Trophoblast cell (in vitro differentiated cells and primary cell): ENCODE measurements around the gene GLMP.

ENCODE experiments used
- DNase-seq, 2 donors: peaks; one replicate each; pipeline ENCODE4 v3.0.0-alpha.2; 2016
- H2AFZ ChIP-seq: 2 replicates; pipeline ENCODE4 v1.6.1; 2013; ENCODE audit warnings: low read length, moderate library complexity, mild to moderate bottlenecking; ENCODE audit not compliant: insufficient read depth, poor library complexity
- H2AK5ac ChIP-seq: 2 replicates; pipeline ENCODE4 v1.6.1; 2013; ENCODE audit warnings: mild to moderate bottlenecking, low read length
- H2BK120ac ChIP-seq: 2 replicates; pipeline ENCODE4 v1.6.1; 2013; ENCODE audit warnings: low read length, mild to moderate bottlenecking, moderate library complexity; ENCODE audit not compliant: insufficient read depth, poor library complexity
- H2BK12ac ChIP-seq: 2 replicates; pipeline ENCODE4 v1.6.1; 2013; ENCODE audit warnings: mild to moderate bottlenecking, low read length, moderate library complexity
- H2BK5ac ChIP-seq: 2 replicates; pipeline ENCODE4 v1.6.1; 2013; ENCODE audit warnings: low read length, low read depth, moderate library complexity, mild to moderate bottlenecking; ENCODE audit not compliant: poor library complexity
- H3K14ac ChIP-seq: 2 replicates; pipeline ENCODE4 v1.6.1; 2013; ENCODE audit warnings: mild to moderate bottlenecking, low read length
- H3K18ac ChIP-seq: 2 replicates; pipeline ENCODE4 v1.6.1; 2013; ENCODE audit warnings: mild to moderate bottlenecking, low read length
- H3K23ac ChIP-seq: 2 replicates; pipeline ENCODE4 v1.6.1; 2013; ENCODE audit warnings: low read length
- H3K27ac ChIP-seq: 2 replicates; pipeline ENCODE4 v1.5.1; 2013; ENCODE audit warnings: low read depth, mild to moderate bottlenecking, inconsistent platforms, low read length, moderate library complexity
- H3K27me3 ChIP-seq: 2 replicates; pipeline ENCODE4 v1.6.1; 2013; ENCODE audit warnings: inconsistent platforms, mild to moderate bottlenecking, low read length, moderate library complexity; ENCODE audit not compliant: insufficient read depth
- H3K36me3 ChIP-seq, 2 experiments: 1 replicate in 1 of 2; 2 replicates in 1 of 2; pipeline ENCODE4 v1.6.1; 2013; ENCODE audit warnings: low read length in 2 of 2, mild to moderate bottlenecking in 2 of 2, moderate library complexity in 1 of 2; ENCODE audit not compliant: insufficient read depth in 2 of 2, control insufficient read depth in 1 of 2
- H3K4ac ChIP-seq: 2 replicates; pipeline ENCODE4 v1.6.1; 2013; ENCODE audit warnings: low read depth, mild to moderate bottlenecking, low read length, moderate library complexity
- H3K4me1 ChIP-seq, 2 experiments: 1 replicate in 1 of 2; 2 replicates in 1 of 2; pipeline ENCODE4 v1.6.1; 2013; ENCODE audit warnings: low read length in 2 of 2, mild to moderate bottlenecking in 2 of 2, moderate library complexity in 1 of 2; ENCODE audit not compliant: insufficient read depth in 2 of 2, control insufficient read depth in 1 of 2
- H3K4me2 ChIP-seq: 2 replicates; pipeline ENCODE4 v1.6.1; 2013; ENCODE audit warnings: inconsistent platforms, mild to moderate bottlenecking, low read length, moderate library complexity
- H3K4me3 ChIP-seq: 2 replicates; pipeline ENCODE4 v1.5.1; 2013; ENCODE audit warnings: mild to moderate bottlenecking, low read depth, low read length, inconsistent platforms
- H3K79me1 ChIP-seq: one replicate; pipeline ENCODE4 v1.6.1; 2013; ENCODE audit warnings: low read length
- H3K79me2 ChIP-seq: 2 replicates; pipeline ENCODE4 v1.6.1; 2013; ENCODE audit warnings: low read length, mild to moderate bottlenecking; ENCODE audit not compliant: control insufficient read depth, insufficient read depth, poor library complexity
- H3K9ac ChIP-seq: 2 replicates; pipeline ENCODE4 v1.6.1; 2013; ENCODE audit warnings: mild to moderate bottlenecking, low read length
- H3K9me3 ChIP-seq: 2 replicates; pipeline ENCODE4 v1.6.1; 2013; ENCODE audit warnings: low read depth, mild to moderate bottlenecking, control low read depth, inconsistent platforms, low read length; ENCODE audit not compliant: insufficient read depth
- H4K12ac ChIP-seq: 2 replicates; pipeline ENCODE4 v1.6.1; 2013; ENCODE audit warnings: low read depth, mild to moderate bottlenecking, low read length, moderate library complexity
- H4K8ac ChIP-seq: 2 replicates; pipeline ENCODE4 v1.6.1; 2013; ENCODE audit warnings: low read depth, mild to moderate bottlenecking, low read length, moderate library complexity
- H4K91ac ChIP-seq: one replicate; pipeline ENCODE4 v1.6.1; 2013; ENCODE audit warnings: low read depth, mild to moderate bottlenecking, low read length, moderate library complexity
- WGBS: extraction: QIAGEN DNeasy Blood & Tissue Kit; methylation state at CpG from one replicate; pipeline ENCODE4 v1.1.7; 2013; ENCODE audit warnings: missing lambda C conversion rate; ENCODE audit not compliant: insufficient read length, insufficient coverage; ENCODE audit errors: extremely low coverage; 5-methylcytosine and 5-hydroxymethylcytosine counted together

The GLMP gene

DNA sequence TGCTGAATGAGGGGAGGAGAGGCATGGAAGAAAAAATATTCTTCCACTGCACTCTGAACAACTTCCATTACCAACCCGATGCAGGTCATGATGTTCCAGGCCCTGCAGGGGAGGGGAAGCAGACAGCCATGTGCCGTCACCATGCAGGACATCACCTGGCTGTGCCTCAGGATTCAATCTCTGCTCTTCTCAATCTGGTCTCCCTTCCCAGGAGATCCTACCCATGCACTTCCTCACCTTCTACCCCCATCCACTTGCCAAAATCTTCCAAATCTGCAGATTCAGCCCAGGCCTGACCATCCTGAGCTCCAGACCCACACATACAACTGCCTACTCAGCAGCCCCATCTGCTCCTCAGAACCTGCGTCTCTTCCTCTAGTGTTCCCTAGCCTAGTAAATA is 41.8 kb downstream of the GLMP start:
- Histone ChIP-seq H2BK5ac (no peak overlapping the region), H3K79me1 (no peaks in the 10 kb centered on the region), H3K36me3 (peaks cover 68 to 80% of the 10 kb centered on the region in 2 experiments), H4K8ac (no peak overlapping the region), H3K4ac (no peak overlapping the region), H3K23ac (no peak overlapping the region), H3K4me1 (peaks cover 19 to 25% of the 10 kb centered on the region in 2 experiments), H4K12ac (no peak overlapping the region), H3K79me2 (no peaks in the 10 kb centered on the region), H3K27ac (no peak overlapping the region), H3K9me3 (no peaks in the 10 kb centered on the region), H3K4me2 (no peak overlapping the region), H2BK12ac (no peak overlapping the region), H2BK120ac (no peak overlapping the region), H3K14ac (no peak overlapping the region), H4K91ac (no peak overlapping the region), H2AK5ac (no peak overlapping the region), H3K18ac (no peak overlapping the region), H2AFZ (no peak overlapping the region), H3K27me3 (no peaks in the 10 kb centered on the region), H3K9ac (no peak overlapping the region), H3K4me3 (no peak overlapping the region)
- no peak for DNase-seq
- no CpG with 5 or more reads among the region's 3 CpGs for whole genome bisulfite sequencing

DNA sequence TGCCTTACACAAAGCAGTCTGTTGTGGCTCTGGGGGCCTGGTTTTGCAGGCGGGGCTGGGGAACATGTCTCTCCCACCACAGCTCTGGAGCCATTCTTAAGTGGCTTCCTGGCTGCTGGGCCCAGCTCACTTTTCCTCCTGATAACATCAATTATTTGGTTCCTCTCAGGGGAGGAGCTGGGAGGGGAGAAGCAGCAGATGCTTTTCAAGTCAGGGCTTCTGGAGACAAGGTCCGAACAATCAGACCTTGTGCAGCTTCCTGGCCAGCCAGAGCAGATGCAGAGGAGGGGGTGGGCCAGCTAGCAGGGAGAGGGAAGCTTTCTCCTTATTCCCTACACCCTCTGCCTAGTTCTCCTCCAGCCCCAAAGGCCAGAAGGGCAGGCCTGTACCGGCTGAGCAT is 44.0 kb downstream of the GLMP start:
- Histone ChIP-seq H2AFZ (no peak overlapping the region), H3K79me2 (no peaks in the 10 kb centered on the region), H3K4me1 (peaks cover 19 to 25% of the 10 kb centered on the region in 2 experiments), H2BK120ac (no peak overlapping the region), H3K23ac (no peak overlapping the region), H3K4me3 (no peak overlapping the region), H3K4me2 (peak overlapping the region; percentile 27), H4K12ac (no peak overlapping the region), H3K4ac (no peak overlapping the region), H2BK12ac (no peak overlapping the region), H3K27me3 (no peaks in the 10 kb centered on the region), H3K36me3 (peaks cover 60 to 72% of the 10 kb centered on the region in 2 experiments), H4K91ac (no peak overlapping the region), H3K79me1 (no peaks in the 10 kb centered on the region), H4K8ac (no peak overlapping the region), H3K27ac (peak overlapping the region; percentile 67), H3K14ac (no peak overlapping the region), H3K9me3 (no peaks in the 10 kb centered on the region), H2BK5ac (no peak overlapping the region), H3K18ac (no peak overlapping the region), H3K9ac (no peak overlapping the region), H2AK5ac (no peak overlapping the region)
- no peak for DNase-seq
- WGBS: no CpG with 5 or more reads among the region's 3 CpGs

DNA sequence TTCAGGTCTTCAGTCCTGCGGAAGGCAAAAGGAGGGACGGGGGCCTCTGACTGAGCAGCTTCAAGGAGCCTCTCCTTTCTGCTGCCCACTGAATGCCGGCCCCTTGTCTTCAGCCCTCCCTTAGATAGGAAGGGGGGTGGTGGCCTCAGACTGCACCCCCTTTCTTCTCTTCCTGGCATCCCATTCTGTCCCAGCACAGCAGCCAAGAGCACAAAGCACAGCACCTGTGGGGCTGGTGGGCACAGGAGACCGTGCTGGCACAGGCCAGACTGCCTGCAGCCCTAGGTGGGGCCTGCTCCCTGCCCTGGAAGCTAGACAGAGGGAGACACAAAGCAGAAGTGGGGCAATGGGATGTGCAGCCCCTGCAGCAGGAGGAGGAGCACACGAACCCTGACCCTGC is 45.9 kb downstream of the GLMP start:
- peaks cover 55 to 62% of the 10 kb centered on the region in 2 experiments for H3K36me3 ChIP-seq
- no peak overlapping the region for H3K27ac ChIP-seq
- no peaks in the 10 kb centered on the region for H3K9me3 ChIP-seq
- no peak overlapping the region for H4K91ac ChIP-seq
- no peaks in the 10 kb centered on the region for H3K27me3 ChIP-seq
- H2BK12ac ChIP-seq: no peak overlapping the region
- H2AFZ ChIP-seq: no peak overlapping the region
- no peak overlapping the region for H4K12ac ChIP-seq
- no peak overlapping the region for H3K4me2 ChIP-seq
- no peak for DNase-seq
- no peak overlapping the region for H2AK5ac ChIP-seq
- H3K4me3 ChIP-seq: no peak overlapping the region
- H2BK5ac ChIP-seq: no peak overlapping the region
- H3K9ac ChIP-seq: no peak overlapping the region
- H3K14ac ChIP-seq: peak overlapping the region; percentile 22
- H3K18ac ChIP-seq: no peak overlapping the region
- no peak overlapping the region for H2BK120ac ChIP-seq
- no peak overlapping the region for H4K8ac ChIP-seq
- no peaks in the 10 kb centered on the region for H3K79me2 ChIP-seq
- WGBS: no CpG with 5 or more reads among the region's 5 CpGs
- no peak overlapping the region for H3K23ac ChIP-seq
- H3K4me1 ChIP-seq: peaks cover 19 to 25% of the 10 kb centered on the region in 2 experiments
- no peaks in the 10 kb centered on the region for H3K79me1 ChIP-seq
- no peak overlapping the region for H3K4ac ChIP-seq

DNA sequence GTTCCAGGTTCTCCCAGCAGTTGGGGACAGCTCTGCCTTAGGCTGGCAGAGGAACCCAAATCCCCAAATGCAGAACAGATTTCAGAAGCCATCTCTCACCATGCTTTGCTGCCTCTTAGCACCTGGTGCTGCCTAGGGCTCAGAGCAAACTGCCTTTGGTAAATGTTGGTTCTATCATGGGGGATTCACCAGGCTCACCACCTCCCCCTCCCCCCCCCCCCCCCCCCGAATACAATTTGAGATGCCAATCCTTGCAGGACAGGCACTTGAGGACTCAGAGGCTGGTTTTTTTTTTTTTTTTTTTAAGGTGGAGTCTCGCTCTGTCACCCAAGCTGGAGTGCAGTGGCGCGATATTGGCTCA is 47.2 kb downstream of the GLMP start:
- peaks cover 44 to 54% of the 10 kb centered on the region in 2 experiments for H3K36me3 ChIP-seq
- no peak overlapping the region for H3K4me3 ChIP-seq
- peaks cover 19 to 25% of the 10 kb centered on the region in 2 experiments for H3K4me1 ChIP-seq
- H2AK5ac ChIP-seq: no peak overlapping the region
- no peak for DNase-seq
- H3K14ac ChIP-seq: no peak overlapping the region
- no peak overlapping the region for H3K4ac ChIP-seq
- H2BK5ac ChIP-seq: no peak overlapping the region
- H2AFZ ChIP-seq: no peak overlapping the region
- H3K18ac ChIP-seq: no peak overlapping the region
- H4K8ac ChIP-seq: no peak overlapping the region
- no peaks in the 10 kb centered on the region for H3K79me1 ChIP-seq
- no peak overlapping the region for H4K12ac ChIP-seq
- H3K23ac ChIP-seq: no peak overlapping the region
- no peak overlapping the region for H2BK12ac ChIP-seq
- H2BK120ac ChIP-seq: no peak overlapping the region
- no peaks in the 10 kb centered on the region for H3K27me3 ChIP-seq
- H3K27ac ChIP-seq: no peak overlapping the region
- no peaks in the 10 kb centered on the region for H3K79me2 ChIP-seq
- no CpG with 5 or more reads among the region's 4 CpGs for WGBS
- no peak overlapping the region for H3K4me2 ChIP-seq
- no peak overlapping the region for H4K91ac ChIP-seq
- H3K9me3 ChIP-seq: no peaks in the 10 kb centered on the region
- H3K9ac ChIP-seq: no peak overlapping the region
